Lower leg skin (tissue), 4 donors: ENCODE data around the gene PEX5. TPM values are rescaled to one million over a fixed set of nuclear protein-coding genes. Genes with fewer than 3 reads are reported as not detected.

ENCODE experiments used
- DNase-seq, 2 donors: peaks; one replicate each; pipeline ENCODE4 v3.0.0-alpha.2; 2019; ENCODE audit warnings: low spot score in 2 of 2
- H3K4me3 ChIP-seq: fragments of 200-600 bp; sonication (generic); 2 replicates; pipeline ENCODE4 v1.5.1; 2017; ENCODE audit warnings: mild to moderate bottlenecking, low read depth; ENCODE audit not compliant: poor library complexity, severe bottlenecking
- POLR2A ChIP-seq, 2 donors: fragments of 450-650 bp; IDR thresholded peaks; one replicate each; pipeline ENCODE4 v1.6.1; 2016 to 2017; ENCODE audit warnings: antibody characterized with exemption in 2 of 2, mild to moderate bottlenecking in 1 of 2, moderate library complexity in 1 of 2
- WGBS, 2 donors: methylation state at CpG; one replicate each; pipeline ENCODE4 v1.1.5; 2018; 5-methylcytosine and 5-hydroxymethylcytosine counted together
- intact Hi-C: fragments of 100-400 bp; cut with DNase I; formaldehyde crosslinking; loops from one replicate; pipeline ENCODE4 v1.15.0; 2023; ENCODE audit warnings: low total_unique reads
- total RNA-seq, 4 donors: library from RNA; depleted of rRNA; stranded (reverse); fragments of >200 nt; gene quantifications; one replicate each; pipeline ENCODE4 v1.1.0, GENCODE V29; 2016
- TF ChIP-seq, protein P1 (sequence below), 3 donors: fragments of 450-650 bp; IDR thresholded peaks; one replicate each; pipeline ENCODE4 v1.5.1; 2016; ENCODE audit warnings: antibody characterized with exemption in 3 of 3, mild to moderate bottlenecking in 3 of 3, moderate library complexity in 2 of 3

Gene PEX5
- total RNA-seq, 4 donors from 2014 or later, result 20.5 to 46.4 (median 33.9) TPM

DNA sequence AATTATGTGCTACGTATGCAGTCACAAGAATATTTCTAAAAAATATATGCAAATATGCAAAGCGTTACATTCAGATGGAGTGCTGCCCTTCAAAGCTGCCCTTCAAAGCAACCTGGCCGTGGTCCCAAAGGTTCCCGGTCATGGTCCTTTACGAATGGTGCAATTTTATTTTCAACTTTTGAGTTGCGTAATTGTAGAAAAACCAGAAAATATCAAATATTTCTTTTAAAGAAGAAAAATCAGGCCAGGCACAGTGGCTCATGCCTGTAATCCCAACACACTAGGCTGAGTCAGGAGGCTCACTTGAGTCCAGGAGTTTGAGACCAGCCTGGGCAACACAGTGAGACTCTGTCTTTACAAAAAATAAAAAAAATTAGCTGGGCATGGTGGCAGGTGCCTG lies 38.0 kb upstream of the PEX5 start:
- WGBS, 2 donors, result 94% methylated on average over 6 of the region's 6 CpGs
- H3K4me3 ChIP-seq, result no peak overlapping the region
- intact Hi-C loops, result no loop called here
- no peak for DNase-seq
- TF ChIP-seq POLR2A (IDR thresholded peaks at IDR 0.05), result no peak
- TF ChIP-seq, protein P1, sequence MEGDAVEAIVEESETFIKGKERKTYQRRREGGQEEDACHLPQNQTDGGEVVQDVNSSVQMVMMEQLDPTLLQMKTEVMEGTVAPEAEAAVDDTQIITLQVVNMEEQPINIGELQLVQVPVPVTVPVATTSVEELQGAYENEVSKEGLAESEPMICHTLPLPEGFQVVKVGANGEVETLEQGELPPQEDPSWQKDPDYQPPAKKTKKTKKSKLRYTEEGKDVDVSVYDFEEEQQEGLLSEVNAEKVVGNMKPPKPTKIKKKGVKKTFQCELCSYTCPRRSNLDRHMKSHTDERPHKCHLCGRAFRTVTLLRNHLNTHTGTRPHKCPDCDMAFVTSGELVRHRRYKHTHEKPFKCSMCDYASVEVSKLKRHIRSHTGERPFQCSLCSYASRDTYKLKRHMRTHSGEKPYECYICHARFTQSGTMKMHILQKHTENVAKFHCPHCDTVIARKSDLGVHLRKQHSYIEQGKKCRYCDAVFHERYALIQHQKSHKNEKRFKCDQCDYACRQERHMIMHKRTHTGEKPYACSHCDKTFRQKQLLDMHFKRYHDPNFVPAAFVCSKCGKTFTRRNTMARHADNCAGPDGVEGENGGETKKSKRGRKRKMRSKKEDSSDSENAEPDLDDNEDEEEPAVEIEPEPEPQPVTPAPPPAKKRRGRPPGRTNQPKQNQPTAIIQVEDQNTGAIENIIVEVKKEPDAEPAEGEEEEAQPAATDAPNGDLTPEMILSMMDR (IDR thresholded peaks at IDR 0.05), result no peak

DNA sequence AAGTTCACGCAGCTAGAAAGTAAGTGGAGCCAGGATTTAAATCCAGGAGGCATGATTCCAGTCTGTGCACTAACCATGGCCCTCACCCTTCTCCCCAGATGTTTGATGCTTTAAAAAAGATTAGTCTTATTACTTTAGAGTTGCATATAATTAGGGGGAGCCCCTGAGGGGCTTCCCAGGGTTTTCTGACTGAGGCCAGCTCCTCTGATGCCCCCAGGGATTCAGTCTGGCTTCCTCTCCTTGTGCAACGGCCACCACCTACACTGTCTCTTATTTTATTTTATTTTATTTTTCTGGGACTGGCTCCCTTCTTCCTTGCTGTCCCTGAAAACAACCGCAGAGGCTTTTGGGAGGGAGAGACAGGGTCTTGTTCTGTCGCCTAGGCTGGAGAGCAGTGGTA lies 36.7 kb upstream of the PEX5 start:
- no peak overlapping the region for H3K4me3 ChIP-seq
- WGBS, 2 donors, result 79% methylated on average over 4 of the region's 4 CpGs
- no peak for DNase-seq
- no peak for TF ChIP-seq POLR2A (IDR thresholded peaks at IDR 0.05)
- TF ChIP-seq, protein P1 (IDR thresholded peaks at IDR 0.05), result no peak
- intact Hi-C loops, result no loop called here

DNA sequence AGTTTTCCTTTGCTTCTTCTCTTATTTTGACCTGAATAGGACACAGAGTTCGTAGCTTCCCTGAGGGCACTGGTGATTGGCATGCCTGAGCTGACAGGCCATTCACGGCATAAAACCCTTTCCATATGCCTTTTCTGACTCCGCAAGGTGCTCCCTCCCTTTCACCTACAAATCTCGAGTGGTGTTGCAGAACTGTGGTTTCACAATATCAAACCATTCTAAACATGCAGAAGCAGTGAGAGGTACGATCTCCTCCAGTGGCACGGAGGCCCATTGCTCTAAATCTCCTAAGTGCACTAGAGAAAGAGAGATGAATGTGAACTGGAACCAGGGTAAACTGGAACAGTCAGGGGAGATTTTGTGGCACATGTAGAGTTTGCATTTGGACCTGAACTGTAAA lies 35.4 kb upstream of the PEX5 start:
- intact Hi-C loops, result no loop called here
- no peak overlapping the region for H3K4me3 ChIP-seq
- no peak for DNase-seq
- 53 to 66% methylated on average over 6 of the region's 6 CpGs for WGBS, 2 donors
- TF ChIP-seq, protein P1 (IDR thresholded peaks at IDR 0.05), result no peak
- TF ChIP-seq POLR2A (IDR thresholded peaks at IDR 0.05), result no peak

DNA sequence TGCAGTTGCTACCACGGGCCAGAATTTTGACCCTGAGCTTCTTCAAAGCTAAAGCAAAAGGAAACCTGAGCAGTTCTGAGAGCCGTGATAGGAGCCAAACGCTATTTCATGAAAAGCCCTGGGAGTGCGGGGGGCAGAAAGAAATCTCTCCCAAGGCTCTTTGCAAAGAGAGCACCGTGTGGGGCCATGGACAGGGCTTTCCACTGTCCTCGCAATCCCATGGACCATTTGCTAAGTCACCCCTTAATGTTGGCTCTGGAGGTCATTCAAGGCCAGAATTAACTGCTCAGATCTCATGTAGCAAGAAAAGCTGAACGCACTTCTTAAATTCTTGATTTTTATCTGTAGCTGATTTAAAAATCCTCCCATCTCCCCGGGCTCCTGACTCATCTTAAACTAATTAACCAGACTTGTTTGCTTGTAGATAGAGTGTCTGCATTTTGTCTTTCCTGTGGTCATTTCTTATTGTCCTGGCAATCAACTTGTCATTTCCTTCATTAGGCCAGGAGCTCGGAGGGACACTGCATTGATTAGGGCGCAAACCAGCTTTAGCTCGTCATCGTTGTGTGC lies 34.5 kb upstream of the PEX5 start:
- intact Hi-C loops, result no loop called here

DNA sequence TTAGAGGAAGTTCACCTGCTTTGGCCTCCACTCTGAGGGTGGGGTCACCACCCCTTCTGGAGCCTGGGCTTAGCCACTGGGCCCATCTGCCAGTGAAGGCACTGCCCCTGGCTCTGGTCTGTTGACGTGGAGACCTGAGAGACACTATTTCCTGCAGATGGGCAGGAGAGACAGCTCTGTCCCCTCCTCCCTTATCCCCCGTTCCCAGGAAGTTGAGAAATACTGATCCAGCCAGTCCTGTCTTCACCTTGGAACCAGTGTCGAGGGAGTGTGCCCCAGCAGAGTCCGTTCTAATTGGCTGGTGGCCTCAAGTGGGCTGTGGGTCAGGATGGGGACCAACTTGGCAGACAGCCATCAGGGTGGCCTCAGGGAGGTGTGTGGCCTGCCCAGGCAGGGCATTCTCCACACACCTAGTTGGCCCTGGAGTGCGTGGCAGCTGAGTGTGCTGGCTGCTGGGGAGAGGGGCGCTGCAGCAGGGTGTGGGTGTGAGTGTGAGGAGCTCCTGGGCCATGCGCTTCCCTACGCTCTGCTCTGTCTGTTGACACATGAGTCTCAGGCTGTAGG lies 33.9 kb upstream of the PEX5 start:
- no peak overlapping the region for H3K4me3 ChIP-seq
- no peak for DNase-seq
- 52 to 61% methylated on average over 8 of the region's 8 CpGs for WGBS, 2 donors
- TF ChIP-seq, protein P1 (IDR thresholded peaks at IDR 0.05), result no peak
- intact Hi-C loops, result no loop called here

More for the DNA sequence above, 34.5 kb upstream of the PEX5 start:
- TF ChIP-seq POLR2A (IDR thresholded peaks at IDR 0.05), result no peak
- TF ChIP-seq, protein P1 (IDR thresholded peaks at IDR 0.05), result no peak
- DNase-seq, result no peak
- 52 to 53% methylated on average over 12 of the region's 12 CpGs for WGBS, 2 donors
- H3K4me3 ChIP-seq, result no peak overlapping the region
